ENCODE data around the gene FRMD1. TPM values are rescaled to one million over a fixed set of nuclear protein-coding genes. Genes with fewer than 3 reads are reported as not detected.

Gene FRMD1
- total and polyA plus RNA-seq, 2 of the 8 experiments (the other 6 are each of a cell fraction or from before 2014, with no cell fraction given): 0.36 TPM; not detected in 1

- TF ChIP-seq KDM1A (IDR thresholded peaks at IDR 0.05; ENCODE audit: borderline replicate concordance, low read length) (no peak), TEAD4 (IDR thresholded peaks at IDR 0.05; ENCODE audit: low read depth, low read length) (no peak), USF2 (IDR thresholded peaks at IDR 0.05; ENCODE audit: low read length) (no peak), EZH2 (IDR thresholded peaks at IDR 0.05; ENCODE audit: low read depth, low read length, severe bottlenecking) (no peak)
Observed at GRCh38 chr6:168048724-168049025, 30.3 kb downstream of the FRMD1 start (continued).
